GM19240 (cell line): ENCODE data around the gene LACTB.

Experiments used
- DNase-seq: peaks from one replicate; pipeline ENCODE4 v3.0.0; 2011; ENCODE audit warnings: low spot score; ENCODE audit not compliant: insufficient read length

LACTB gene

DNA sequence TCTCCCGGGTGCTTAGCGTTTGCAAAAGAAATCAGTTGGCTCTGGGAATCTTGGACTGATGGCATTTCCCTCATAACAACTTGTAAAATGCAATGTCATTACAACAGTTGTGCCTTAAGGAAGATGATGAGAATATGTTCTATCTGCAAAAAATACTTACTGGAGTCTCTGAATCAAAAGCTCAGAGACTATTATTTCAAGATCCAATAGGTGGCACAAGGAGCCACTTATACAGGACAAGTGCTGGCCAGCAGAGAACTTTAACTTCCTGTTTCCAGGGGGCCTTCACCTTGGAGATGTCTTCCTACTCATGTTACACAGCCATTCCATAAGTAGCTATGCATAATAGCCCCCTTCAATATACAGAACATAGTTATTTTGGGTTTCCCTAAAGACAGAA lies 44.6 kb downstream of the LACTB start:
- no peak for DNase-seq

DNA sequence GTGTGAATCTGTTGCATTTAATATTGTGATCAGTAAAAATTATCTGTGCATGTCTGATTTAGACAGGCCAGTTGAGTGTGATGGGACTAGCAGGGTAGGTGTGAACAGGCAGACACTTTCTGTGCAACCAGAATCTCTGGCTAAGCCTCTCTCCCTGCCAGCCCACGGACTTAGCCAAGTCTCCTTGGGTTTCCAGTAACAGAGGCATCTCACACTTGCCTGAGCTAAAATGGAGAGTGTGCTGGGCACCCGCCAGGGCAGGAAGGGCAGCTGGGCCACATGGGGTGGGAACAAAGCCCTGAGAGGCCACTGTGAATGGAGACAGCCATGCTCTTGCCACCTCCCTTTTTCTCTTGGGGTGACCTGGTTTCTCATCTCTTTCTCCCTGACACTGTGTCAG lies 48.1 kb downstream of the LACTB start:
- DNase-seq: no peak

DNA sequence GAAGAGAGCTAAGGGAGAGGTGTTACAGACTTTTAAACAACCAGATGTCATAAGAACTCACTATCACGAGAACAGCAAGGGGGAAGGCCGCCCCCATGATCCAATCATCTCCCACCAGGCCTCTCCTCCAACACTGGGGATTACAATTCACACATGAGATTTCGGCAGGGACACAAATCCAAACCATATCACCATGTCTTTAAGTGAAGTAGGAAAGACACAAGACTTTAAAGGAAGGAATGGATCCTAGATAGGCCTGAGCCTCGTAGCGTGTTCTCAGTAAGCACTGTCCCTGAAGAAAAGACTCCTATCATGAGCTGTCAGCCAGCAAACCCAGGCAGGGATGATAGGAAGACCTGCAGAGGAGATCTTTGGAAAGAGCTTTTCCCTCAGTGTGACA lies 50.7 kb downstream of the LACTB start:
- DNase-seq: no peak

DNA sequence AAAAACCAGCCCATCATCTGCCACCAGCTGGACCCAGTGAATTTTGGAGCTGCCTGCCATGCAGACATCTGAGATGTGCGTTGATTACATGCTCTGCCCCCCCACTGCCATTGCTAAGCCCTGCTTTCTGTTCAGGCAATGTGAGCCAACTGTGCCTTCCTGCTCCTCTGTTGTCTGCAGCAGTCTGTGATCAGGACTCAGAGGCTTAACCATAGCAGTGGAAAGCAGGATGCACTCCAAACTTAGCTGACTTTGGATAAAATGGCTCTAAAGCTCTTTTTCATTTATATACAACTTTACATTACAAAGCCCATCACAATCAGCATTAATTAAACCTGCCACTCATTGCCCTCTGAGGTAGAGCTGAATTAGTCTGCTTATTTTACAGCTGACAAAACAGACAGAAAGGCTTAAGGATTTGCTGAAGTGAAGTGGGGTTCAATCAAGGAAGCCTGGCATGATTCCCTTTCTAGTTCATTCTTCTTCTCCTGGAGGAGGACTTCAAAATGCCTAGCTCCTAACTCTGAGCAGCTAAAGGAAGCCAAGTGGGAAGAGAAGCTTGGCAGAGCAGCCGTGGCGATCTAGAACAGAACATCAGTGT lies 51.3 kb downstream of the LACTB start:
- DNase-seq: no peak

DNA sequence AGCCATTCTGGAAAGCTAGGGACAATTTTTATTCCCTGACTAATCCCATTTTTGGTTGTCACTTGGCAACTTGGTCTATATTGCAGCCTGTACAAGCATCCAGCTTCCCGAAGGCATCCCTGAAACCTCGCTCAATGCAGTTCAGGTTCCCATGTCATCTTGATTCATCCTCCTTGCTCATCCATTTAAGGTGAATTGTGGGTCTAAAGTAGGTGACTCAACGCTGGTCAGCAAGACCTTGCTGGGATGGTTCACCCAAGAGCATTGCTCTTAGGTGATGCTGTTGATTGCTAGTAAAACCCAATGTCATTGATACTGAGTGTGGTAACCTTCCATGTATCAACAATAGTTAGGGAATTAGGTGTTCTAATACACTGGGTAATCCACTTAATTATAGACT lies 54.6 kb downstream of the LACTB start:
- no peak for DNase-seq

DNA sequence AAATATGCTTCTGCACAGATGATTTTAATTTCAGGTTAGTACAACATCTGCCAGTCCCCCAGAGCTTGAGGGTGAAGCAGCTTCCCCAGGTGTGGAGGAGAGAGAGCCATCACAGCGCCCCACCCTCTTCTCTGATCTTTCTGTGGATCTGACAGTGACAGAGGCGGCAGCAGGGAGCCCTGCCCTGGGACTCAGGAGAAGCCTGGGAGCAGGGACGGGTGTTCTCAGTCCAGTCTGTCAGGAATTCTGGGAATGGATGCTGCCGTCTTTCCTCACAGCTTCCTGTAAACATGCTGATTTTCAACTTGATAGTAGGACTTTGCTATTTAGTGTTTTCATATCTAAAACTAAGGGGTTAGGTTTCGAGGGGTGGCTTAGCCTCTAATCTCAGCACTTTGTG lies 56.4 kb downstream of the LACTB start:
- no peak for DNase-seq

DNA sequence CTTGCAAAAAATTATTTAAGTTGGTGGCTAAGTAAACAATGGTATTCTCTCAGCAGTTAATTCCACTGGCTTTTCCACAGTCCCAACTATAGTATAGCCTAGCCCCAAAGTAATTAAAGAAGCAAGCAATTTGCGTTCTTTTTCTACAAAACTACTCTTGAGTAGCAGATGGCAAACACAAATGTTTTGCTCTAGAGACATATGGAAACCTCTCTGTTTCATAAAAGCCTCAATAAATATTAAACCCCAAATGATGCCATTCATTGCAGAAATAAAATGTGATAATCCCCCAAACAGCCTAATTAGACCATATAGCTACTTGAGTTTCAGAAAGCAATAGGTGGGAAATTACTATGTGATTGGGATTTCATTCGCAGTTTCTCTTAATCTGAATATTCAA lies 59.1 kb downstream of the LACTB start:
- no peak for DNase-seq

DNA sequence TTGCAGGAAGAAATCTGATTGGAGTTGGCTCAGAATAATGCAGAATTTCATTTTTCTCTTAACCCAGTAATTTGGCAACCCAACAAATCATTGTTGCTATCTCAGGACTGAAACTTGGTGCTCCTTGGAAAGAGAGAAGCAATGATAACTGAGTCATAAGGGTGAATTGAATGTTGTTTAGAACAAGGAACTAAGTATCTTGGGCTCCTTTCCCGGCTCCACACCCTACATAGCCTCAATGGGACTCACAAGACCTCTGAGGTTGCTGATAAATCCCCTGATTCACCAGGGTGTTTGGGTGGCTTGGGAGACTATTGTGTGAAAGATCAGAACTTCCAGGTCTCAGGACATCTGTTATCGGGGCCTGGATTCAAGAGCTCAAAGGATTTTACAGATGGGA lies 60.0 kb downstream of the LACTB start:
- DNase-seq: no peak

DNA sequence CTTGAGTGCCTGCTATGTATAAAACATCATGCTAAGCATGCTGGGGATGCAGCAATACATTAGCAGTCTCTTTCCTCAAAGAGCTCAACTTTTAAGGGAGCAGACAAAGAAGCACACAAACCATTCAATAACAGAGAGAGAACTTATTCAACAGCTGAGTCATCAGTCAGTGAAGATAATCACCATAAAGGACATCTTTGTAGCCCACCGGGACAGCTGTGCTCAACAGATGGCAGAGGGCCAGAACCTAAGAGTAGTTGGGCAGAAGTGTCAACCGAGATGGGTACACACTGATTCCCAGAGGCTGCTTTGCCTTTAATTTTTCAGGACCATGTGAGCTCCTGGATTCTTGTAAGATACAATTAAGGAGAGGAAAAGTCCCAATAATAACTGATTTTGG lies 63.5 kb downstream of the LACTB start:
- DNase-seq: no peak

DNA sequence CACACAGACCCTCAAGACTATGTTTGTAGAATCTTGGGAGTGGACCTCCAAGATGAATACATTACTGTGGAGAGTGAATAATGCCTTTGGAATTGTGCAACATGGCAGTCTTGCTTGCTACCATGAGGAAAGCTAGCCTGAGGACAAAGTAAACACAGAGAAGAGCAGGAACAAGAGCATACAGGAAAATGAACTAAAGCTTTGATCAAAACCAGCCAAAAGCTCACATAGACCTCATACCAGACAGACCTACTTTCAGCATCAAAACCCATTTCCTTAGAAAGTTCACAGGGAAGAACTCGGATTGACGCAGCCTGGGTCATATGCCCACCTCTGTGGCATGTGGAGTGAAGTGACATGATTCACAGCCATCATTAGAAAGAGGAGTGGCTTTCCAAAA lies 64.4 kb downstream of the LACTB start:
- no peak for DNase-seq

DNA sequence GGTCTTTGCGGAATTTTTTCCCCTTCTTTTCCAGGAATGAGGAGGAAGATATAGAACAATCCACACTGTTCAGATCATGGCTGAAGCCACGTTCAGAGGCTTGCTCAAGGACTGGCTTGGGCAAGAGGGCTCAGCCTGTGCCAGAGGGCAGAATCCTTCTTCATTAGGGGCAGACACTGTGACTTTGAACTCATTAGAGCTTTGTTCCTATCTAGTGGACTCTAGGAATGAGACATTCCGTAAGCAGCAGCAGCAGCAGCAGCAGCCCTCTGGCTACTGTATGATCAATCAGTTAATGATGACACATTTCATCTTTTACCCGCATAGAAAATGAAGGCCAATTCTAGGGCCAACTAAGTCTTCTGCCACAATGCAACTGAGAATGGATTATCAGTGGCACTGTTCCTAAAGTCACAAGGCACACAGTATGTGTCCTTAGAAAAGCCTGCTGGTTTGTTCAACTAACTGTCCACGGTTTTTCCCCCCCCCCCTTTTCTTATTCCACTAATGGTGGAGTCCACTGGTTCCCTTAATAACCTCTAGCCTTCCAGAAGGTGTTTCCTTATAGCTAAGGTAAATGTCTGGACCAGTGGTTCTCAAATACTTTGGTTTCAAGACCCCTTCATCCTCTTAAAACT lies 66.0 kb downstream of the LACTB start:
- no peak for DNase-seq

DNA sequence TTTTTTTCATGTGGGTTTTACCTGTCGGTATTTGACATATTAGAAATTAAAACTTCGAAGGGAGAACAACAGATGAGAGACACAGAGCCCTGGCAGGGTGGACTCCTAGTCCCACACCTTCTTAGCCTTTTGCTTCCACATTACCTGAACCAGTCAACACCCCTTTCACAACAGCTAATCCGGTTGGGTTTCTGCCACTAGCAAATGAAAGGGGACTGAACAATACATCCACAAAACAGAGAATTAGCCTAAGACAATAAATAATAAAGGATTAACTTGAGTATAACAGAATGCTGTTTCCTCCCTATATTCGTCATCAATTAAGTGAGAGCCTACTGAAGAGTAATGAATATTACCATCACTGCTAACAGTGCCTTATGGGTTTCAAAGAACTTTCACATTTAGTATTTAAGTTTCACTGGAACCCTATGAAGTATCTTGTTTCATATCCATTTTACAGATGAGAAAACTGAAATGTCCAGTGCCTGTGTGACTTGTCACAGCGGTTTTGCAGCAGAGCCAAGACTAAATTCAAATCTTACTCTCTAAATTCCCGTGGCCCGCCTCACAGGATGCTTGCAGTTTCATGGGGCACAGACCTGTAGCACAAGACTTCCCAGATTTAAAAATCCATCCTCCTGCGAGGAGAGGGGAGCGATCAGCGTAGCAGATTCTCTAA lies 66.7 kb downstream of the LACTB start:
- DNase-seq: no peak

DNA sequence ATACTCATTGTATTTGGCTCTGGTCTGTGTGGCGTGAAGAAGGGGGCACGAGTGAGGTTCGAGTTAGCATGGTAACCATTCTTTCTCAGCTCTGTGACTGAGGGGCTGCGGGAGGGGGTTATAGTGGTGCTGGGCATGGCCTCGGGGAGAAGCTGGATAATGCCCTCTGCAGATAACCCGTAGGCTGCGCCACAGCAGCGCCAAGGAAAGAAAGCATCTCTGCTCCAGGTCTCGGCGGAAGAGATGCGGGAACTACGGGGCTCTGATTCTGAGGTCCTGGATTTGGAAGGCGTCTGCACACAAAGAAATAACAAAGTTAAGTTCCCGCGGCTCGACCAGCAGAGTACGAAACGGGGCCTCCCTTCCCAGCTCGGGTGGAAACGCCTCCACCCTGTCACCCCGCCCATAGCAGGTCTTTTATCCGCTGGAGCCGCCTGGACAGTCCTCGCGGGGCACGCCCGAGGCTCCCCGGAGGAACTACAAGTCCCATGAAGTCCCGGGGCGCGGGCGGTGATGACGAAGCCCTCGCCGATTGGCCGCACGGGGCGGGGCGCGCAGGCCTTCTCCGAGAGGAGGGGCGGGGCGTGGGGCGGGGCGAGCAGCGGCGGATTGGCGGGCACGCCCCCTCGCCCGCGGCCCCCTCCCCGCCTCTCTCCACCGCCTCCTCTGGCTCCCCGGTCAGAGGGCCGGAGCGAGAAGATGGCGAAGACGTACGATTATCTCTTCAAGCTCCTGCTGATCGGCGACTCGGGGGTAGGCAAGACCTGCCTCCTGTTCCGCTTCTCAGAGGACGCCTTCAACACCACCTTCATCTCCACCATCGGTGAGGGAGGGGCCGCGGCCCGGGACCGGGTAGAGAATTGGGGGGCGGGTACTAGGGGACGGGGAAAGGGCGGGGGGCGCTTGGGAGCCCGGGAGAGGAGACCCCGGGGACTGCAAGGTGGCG lies 67.5 kb downstream of the LACTB start, which contains the start of gene RAB8B:
Gene RAB8B (plus strand): TSS at position 681 of the 946 bp plus-strand sequence. CDS start 19 bp downstream, at position 700.
- DNase-seq: peak; percentile 47

DNA sequence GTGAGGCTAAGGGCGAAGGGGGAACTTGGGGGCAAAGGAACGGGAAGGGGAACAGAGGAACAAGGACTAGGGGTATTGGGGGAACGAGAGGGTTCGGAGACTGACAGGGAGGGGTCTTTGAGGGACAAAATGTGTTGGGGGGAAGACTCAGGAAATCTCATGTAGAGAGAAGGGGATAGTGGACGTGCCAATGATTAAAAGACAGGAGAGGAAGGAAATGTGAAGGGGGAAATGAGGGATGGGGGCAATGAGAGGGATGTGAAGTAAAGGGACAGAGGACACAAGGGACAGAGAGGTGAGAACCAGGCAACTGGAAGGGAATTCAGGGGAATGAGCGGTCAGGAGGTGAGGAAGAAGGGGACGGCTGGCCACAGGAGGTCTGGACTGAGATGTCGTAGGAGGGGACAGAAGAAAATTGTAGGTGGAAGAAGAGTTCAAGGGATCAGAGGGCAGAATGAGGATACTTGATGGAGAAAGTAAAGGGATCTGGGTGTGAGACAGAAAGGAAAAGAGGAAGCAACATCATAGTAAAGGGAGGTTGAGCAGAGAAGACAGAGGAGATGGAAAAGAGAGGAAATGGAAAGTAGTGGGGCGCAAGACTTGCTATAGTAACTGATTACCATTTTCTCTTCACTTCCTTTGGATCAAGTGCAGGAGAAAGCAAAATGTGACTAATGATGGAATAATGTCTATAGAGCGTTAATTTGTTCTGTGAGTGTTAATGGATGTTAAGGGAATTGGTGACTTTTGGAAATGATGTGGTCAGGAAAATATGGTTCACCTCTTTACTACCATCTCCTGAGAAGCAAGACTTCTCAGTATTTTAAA lies 68.5 kb downstream of the LACTB start:
- no peak for DNase-seq

DNA sequence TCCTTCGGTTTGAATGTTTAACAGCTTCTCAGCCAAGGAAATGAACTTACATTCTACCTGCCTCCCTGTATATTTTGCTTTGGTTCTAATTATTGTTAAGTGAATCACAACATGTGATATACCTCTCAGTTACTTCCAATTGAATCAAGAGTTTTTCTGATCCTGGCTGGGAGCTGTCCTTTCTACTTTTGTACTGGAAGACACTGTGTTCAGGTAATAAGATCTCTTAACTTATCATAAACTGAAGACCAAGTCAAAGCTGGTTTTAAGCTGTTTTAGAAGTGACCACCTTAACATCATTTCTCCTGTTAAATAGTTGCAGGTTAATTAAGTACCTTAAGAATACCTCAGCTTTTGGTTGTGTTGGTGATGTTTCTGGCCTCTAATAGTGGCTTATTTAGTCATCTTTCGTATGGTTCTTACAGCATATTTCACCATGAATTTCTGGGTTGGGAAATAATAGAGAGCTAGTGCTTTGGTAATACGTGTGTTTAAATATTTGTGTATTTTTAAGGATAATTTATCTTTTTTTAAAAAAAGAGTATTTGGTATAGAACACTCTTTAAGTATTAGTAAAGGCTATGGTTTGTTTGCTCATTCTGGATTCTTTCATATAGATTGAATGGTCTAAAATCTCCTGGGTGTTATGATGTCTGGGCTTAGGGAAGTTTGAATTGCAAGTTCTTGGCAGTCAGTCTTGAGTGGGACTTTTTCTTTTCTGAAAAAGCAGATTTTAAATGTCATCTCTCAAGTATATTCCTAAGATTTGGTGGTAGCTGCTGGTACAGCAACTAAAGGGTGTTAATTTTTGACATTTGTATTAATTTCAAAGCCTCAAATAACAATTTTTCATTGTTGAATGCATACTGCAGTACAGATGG lies 69.3 kb downstream of the LACTB start:
- no peak for DNase-seq
